D341Med (cell line): Measurements from ENCODE around the gene ACAD10.
"Not testable (repeated sequence)": the region's sequence is repeated elsewhere in the genome, so short reads cannot be mapped to it uniquely, and the experiment has no call there.

Experiments used
- DNase-seq: peaks from one replicate; pipeline ENCODE4 v3.0.0; 2012; ENCODE audit warnings: low spot score

Gene ACAD10

GRCh38 chr12:111685811-111686573, at the start of gene ACAD10, which contains the start of gene BRAP:
ACAD10 (plus strand) TSS chr12:111686053; CDS start chr12:111692710, 6,657 bp downstream.
BRAP (minus strand) TSS chr12:111685956; CDS start chr12:111685792, 164 bp downstream.
- peak; percentile 99 for DNase-seq

GRCh38 chr12:111636209-111636945, 49.5 kb upstream of the ACAD10 start:
- peak; percentile 33 for DNase-seq

GRCh38 chr12:111638556-111638955, 47.3 kb upstream of the ACAD10 start:
- no peak for DNase-seq

- DNase-seq = no peak
Measured at GRCh38 chr12:111640506-111640905, 45.3 kb upstream of the ACAD10 start.

- DNase-seq = no peak
Measured at GRCh38 chr12:111642681-111643426, 43.0 kb upstream of the ACAD10 start.

GRCh38 chr12:111643427-111643826, 42.4 kb upstream of the ACAD10 start:
- DNase-seq = no peak

GRCh38 chr12:111645433-111645832, 40.4 kb upstream of the ACAD10 start:
- DNase-seq = no peak

- no peak for DNase-seq
Measured at GRCh38 chr12:111650912-111651311, 34.9 kb upstream of the ACAD10 start.

GRCh38 chr12:111652530-111652929, 33.3 kb upstream of the ACAD10 start:
- DNase-seq = not testable (repeated sequence)

GRCh38 chr12:111653596-111653995, 32.3 kb upstream of the ACAD10 start:
- DNase-seq = no peak

GRCh38 chr12:111655356-111655755, 30.5 kb upstream of the ACAD10 start:
- no peak for DNase-seq

GRCh38 chr12:111656016-111656415, 29.8 kb upstream of the ACAD10 start:
- no peak for DNase-seq

- DNase-seq = no peak
Measured at GRCh38 chr12:111664499-111664898, 21.4 kb upstream of the ACAD10 start.

GRCh38 chr12:111664961-111665865, 20.6 kb upstream of the ACAD10 start:
- no peak for DNase-seq

GRCh38 chr12:111672822-111673381, 13.0 kb upstream of the ACAD10 start:
- DNase-seq = no peak

- DNase-seq = no peak
Measured at GRCh38 chr12:111673503-111673902, 12.3 kb upstream of the ACAD10 start.

- DNase-seq = no peak
Measured at GRCh38 chr12:111677186-111677585, 8.7 kb upstream of the ACAD10 start.

- not testable (repeated sequence) for DNase-seq
Measured at GRCh38 chr12:111684485-111685198, 1.2 kb upstream of the ACAD10 start.

- no peak for DNase-seq
Measured at GRCh38 chr12:111685322-111685810, 487 bp upstream of the ACAD10 start.

- no peak for DNase-seq
Measured at GRCh38 chr12:111686574-111687105, 787 bp downstream of the ACAD10 start.
